Heart left ventricle (tissue), 13 donors: ENCODE measurements around the gene ALOXE3.

Source experiments
- POLR2A ChIP-seq, 2 donors: fragments of 450-650 bp; IDR thresholded peaks; one replicate each; pipeline ENCODE4 v1.6.1; 2017; ENCODE audit warnings: antibody characterized with exemption in 2 of 2, mild to moderate bottlenecking in 2 of 2, moderate library complexity in 2 of 2
- TF ChIP-seq, protein P1 (sequence below), 12 donors: fragments of 200-600 bp; sonication (generic) in 4 of 12; IDR thresholded peaks; one replicate each; pipeline versions ENCODE4 v1.5.0 to v1.8.0; 2018 to 2022; ENCODE audit warnings: antibody characterized with exemption in 12 of 12, mild to moderate bottlenecking in 5 of 12
- donor health status: ischemic (EF 13 %, LVEDD 7.1; RV severe dilation, severe dysfunction).
- donor health status: DM: no; HTN: yes; CAD: no.
- donor health status: DM: no; HTN: no; CAD: no.
- donor health status: ischemic (EF 25% LVEDD 6.9; RV normal size, moderate dysfunction).
- donor health status: ischemic (EF 25% LVEDD 5.7; RV mildly dilated, moderate dysfunction).
- donor health status: ischemic (EF 35%, LVEDD 5.7; RV mildly dilated, moderate dysfunction).
- donor health status: nonischemic (EF 11% LVEDD 7.7; RV severe dilation, severe dysfunction).
- donor health status: DM: yes; HTN: yes; CAD: no.
- donor health status: PGD.
- donor health status: ischemic (EF 29% LVEDD 5.4; RV normal size, mild dysfunction).
- donor health status: nonischemic (EF 23%, LVEDD 6.1; RV moderate dilation, normal function).

DNA sequence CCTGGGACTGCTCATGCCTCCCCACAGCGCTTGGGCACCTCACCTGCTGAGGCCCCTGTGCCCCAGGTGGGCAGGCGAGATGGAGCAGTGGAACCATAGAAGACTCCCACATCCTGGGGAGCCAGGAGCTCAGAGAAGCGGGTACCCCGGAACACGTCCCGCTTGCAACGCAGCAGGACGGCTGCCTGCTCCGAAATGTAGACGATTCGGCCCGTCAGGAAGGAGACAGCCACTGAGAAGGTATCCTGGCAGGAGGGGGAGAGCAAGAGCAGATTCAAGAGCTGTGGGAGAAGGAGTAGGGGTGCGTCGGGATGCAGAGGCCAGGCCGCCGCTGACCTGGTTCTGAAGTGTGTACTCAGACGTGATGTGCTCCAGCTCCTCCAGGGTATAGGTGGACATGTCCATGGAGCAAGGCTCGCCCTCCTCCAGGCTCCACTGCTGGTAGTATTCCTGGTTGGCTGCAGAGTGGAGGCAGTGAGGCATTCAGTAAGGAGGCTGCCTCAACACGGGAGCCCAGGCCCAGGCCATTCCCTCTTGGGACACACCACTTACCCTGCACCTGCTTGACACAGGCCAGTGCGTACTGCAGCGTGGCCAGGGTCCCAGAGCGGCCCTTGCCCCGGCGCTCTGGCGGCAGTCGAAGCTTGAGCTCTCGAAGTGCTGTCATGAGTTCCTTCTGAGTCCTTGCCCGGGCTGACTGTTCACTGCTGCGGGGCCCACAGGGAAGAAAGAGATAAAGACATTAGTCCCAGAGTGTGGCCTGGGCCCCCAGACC, 31.3 kb upstream of the ALOXE3 start:
- TF ChIP-seq, protein P1, sequence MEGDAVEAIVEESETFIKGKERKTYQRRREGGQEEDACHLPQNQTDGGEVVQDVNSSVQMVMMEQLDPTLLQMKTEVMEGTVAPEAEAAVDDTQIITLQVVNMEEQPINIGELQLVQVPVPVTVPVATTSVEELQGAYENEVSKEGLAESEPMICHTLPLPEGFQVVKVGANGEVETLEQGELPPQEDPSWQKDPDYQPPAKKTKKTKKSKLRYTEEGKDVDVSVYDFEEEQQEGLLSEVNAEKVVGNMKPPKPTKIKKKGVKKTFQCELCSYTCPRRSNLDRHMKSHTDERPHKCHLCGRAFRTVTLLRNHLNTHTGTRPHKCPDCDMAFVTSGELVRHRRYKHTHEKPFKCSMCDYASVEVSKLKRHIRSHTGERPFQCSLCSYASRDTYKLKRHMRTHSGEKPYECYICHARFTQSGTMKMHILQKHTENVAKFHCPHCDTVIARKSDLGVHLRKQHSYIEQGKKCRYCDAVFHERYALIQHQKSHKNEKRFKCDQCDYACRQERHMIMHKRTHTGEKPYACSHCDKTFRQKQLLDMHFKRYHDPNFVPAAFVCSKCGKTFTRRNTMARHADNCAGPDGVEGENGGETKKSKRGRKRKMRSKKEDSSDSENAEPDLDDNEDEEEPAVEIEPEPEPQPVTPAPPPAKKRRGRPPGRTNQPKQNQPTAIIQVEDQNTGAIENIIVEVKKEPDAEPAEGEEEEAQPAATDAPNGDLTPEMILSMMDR (IDR thresholded peaks at IDR 0.05), result no peak
- TF ChIP-seq POLR2A (IDR thresholded peaks at IDR 0.05), result no peak
